Coronary artery (tissue), 2 donors: ENCODE results near the gene ZDHHC9.
A peak's percentile ranks its signal among the peaks of the same experiment; 100 is the strongest.

Experiments
- DNase-seq: peaks from one replicate; pipeline ENCODE4 v3.0.0-alpha.2; 2017; ENCODE audit warnings: low spot score
- H3K27ac ChIP-seq, 2 donors: fragments of 200-600 bp; sonication (generic); one replicate each; pipeline ENCODE4 v1.5.1; 2016 to 2019
- H3K4me3 ChIP-seq: fragments of 200-600 bp; sonication (generic); 2 replicates; pipeline ENCODE4 v1.5.1; 2016; ENCODE audit warnings: mild to moderate bottlenecking, moderate library complexity
- CTCF ChIP-seq: fragments of 200-600 bp; sonication (generic); IDR thresholded peaks from one replicate; pipeline ENCODE4 v1.5.1; 2019; ENCODE audit warnings: antibody characterized with exemption

Gene ZDHHC9

GRCh38 chrX:129792586-129793291 is 50.9 kb downstream of the ZDHHC9 start:
- TF ChIP-seq CTCF, result no peak

GRCh38 chrX:129791961-129792570 is 51.6 kb downstream of the ZDHHC9 start:
- Histone ChIP-seq H3K4me3 (no peak overlapping the region), H3K27ac (no peak overlapping the region)
- TF ChIP-seq CTCF, result no peak
- peak; percentile 57 for DNase-seq

More at GRCh38 chrX:129792586-129793291, 50.9 kb downstream of the ZDHHC9 start:
- peak; percentile 52 for DNase-seq
- Histone ChIP-seq H3K27ac (no peak overlapping the region), H3K4me3 (no peak overlapping the region)

GRCh38 chrX:129791336-129791735 is 52.4 kb downstream of the ZDHHC9 start:
- TF ChIP-seq CTCF, result no peak
- no peak overlapping the region for H3K4me3 ChIP-seq
- H3K27ac ChIP-seq, result no peak overlapping the region
- DNase-seq, result peak; percentile 50

GRCh38 chrX:129790808-129791207 is 52.9 kb downstream of the ZDHHC9 start:
- TF ChIP-seq CTCF, result no peak
- peak; percentile 49 for DNase-seq
- Histone ChIP-seq H3K27ac (no peak overlapping the region), H3K4me3 (no peak overlapping the region)

GRCh38 chrX:129790146-129790545 is 53.5 kb downstream of the ZDHHC9 start:
- H3K4me3 ChIP-seq, result no peak overlapping the region
- DNase-seq, result no peak
- no peak overlapping the region for H3K27ac ChIP-seq
- TF ChIP-seq CTCF, result no peak

GRCh38 chrX:129788527-129788926 is 55.2 kb downstream of the ZDHHC9 start:
- TF ChIP-seq CTCF, result no peak
- no peak overlapping the region for H3K4me3 ChIP-seq
- peak; percentile 35 for DNase-seq

More at GRCh38 chrX:129788527-129788926, 55.2 kb downstream of the ZDHHC9 start:
- no peak overlapping the region for H3K27ac ChIP-seq
